Osteoblast (primary cell): ENCODE results near the gene MYPOP. TPM values are rescaled to one million over a fixed set of nuclear protein-coding genes. Genes with fewer than 3 reads are reported as not detected.
A peak's percentile ranks its signal among the peaks of the same experiment; 100 is the strongest.

ENCODE experiments used
- DNase-seq: peaks from one replicate; pipeline ENCODE4 v3.0.0; 2011; ENCODE audit warnings: low spot score, mixed read lengths; ENCODE audit not compliant: insufficient read length; ENCODE audit errors: missing footprints
- H2AFZ ChIP-seq: 2 replicates; pipeline ENCODE4 v1.6.0; 2011; ENCODE audit warnings: mild to moderate bottlenecking, low read length
- H3K27ac ChIP-seq: 2 replicates; pipeline ENCODE4 v1.5.1; 2011; ENCODE audit warnings: mild to moderate bottlenecking, low read depth, low read length, moderate library complexity
- H3K27me3 ChIP-seq: 2 replicates; pipeline ENCODE4 v1.6.0; 2012; ENCODE audit warnings: mild to moderate bottlenecking, control low read depth, inconsistent platforms, low read length, moderate library complexity; ENCODE audit not compliant: insufficient read depth
- H3K36me3 ChIP-seq: 2 replicates; pipeline ENCODE4 v1.5.1; 2011; ENCODE audit warnings: mild to moderate bottlenecking, low read length, control low read depth, moderate library complexity; ENCODE audit not compliant: insufficient read depth
- H3K4me1 ChIP-seq: 2 replicates; pipeline ENCODE4 v1.5.1; 2011; ENCODE audit warnings: mild to moderate bottlenecking, low read length, control low read depth, moderate library complexity; ENCODE audit not compliant: insufficient read depth
- H3K4me2 ChIP-seq: 2 replicates; pipeline ENCODE4 v1.6.0; 2011; ENCODE audit warnings: mild to moderate bottlenecking, low read length; ENCODE audit not compliant: insufficient read depth
- H3K4me3 ChIP-seq: fragments of 200-600 bp; sonication (generic); 3 replicates; pipeline ENCODE4 v1.5.1; 2012; ENCODE audit warnings: mild to moderate bottlenecking, low read length, inconsistent platforms; ENCODE audit not compliant: insufficient read depth
- H3K79me2 ChIP-seq: 2 replicates; pipeline ENCODE4 v1.6.0; 2012; ENCODE audit warnings: mild to moderate bottlenecking, low read length, control low read depth, inconsistent platforms; ENCODE audit not compliant: insufficient read depth
- H3K9me3 ChIP-seq: 2 replicates; pipeline ENCODE4 v1.5.1; 2011; ENCODE audit warnings: low read depth, low read length, control low read depth
- H4K20me1 ChIP-seq: 2 replicates; pipeline ENCODE4 v1.6.0; 2012; ENCODE audit warnings: mild to moderate bottlenecking, low read length, control low read depth; ENCODE audit not compliant: insufficient read depth
- CTCF ChIP-seq: IDR thresholded peaks from 2 replicates; pipeline ENCODE4 v1.5.1; 2011; ENCODE audit warnings: mild to moderate bottlenecking, low read depth, low read length, moderate library complexity; ENCODE audit errors: extremely low read depth
- total RNA-seq: library from RNA; depleted of rRNA; stranded (reverse); fragments of >200 nt; gene quantifications from 2 replicates; pipeline ENCODE4 v1.2.3, GENCODE V29; 2012

The MYPOP gene
- total RNA-seq, 1 donor = 3.3 TPM

DNA sequence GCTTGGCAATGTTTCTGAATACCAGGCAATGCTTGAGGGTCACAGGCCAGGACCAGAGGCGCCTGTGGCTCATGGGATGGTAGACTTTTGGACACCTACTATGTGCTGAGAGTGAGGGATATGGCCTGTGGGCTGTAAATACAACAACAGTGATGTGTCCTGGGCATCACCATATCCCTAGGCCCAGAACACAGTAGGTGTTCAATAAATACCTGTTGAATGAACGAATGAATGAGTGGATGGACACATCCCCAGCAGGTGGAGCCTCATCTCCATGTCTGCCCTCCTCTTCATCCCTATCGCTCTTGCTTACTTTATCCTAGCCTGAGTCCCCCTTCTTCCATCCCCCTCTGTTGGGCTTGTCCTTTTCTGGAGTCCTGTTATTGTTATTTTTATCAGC, 28.6 kb upstream of the MYPOP start:
- Histone ChIP-seq H3K27ac (no peak overlapping the region), H3K36me3 (no peaks in the 10 kb centered on the region), H3K9me3 (no peaks in the 10 kb centered on the region), H3K4me3 (no peak overlapping the region), H3K4me1 (no peaks in the 10 kb centered on the region), H3K27me3 (peaks cover 10% of the 10 kb centered on the region), H4K20me1 (no peaks in the 10 kb centered on the region), H3K4me2 (no peak overlapping the region), H2AFZ (no peak overlapping the region), H3K79me2 (no peaks in the 10 kb centered on the region)
- no peak for DNase-seq
- TF ChIP-seq CTCF = no peak

GRCh38 chr19:45929247-45929646, 26.8 kb upstream of the MYPOP start:
- Histone ChIP-seq H4K20me1 (no peaks in the 10 kb centered on the region), H2AFZ (no peak overlapping the region), H3K27ac (no peak overlapping the region), H3K4me3 (no peak overlapping the region), H3K4me1 (no peaks in the 10 kb centered on the region), H3K79me2 (no peaks in the 10 kb centered on the region), H3K36me3 (no peaks in the 10 kb centered on the region), H3K4me2 (no peak overlapping the region), H3K9me3 (no peaks in the 10 kb centered on the region), H3K27me3 (no peaks in the 10 kb centered on the region)
- DNase-seq = peak; percentile 23
- no peak for TF ChIP-seq CTCF

DNA sequence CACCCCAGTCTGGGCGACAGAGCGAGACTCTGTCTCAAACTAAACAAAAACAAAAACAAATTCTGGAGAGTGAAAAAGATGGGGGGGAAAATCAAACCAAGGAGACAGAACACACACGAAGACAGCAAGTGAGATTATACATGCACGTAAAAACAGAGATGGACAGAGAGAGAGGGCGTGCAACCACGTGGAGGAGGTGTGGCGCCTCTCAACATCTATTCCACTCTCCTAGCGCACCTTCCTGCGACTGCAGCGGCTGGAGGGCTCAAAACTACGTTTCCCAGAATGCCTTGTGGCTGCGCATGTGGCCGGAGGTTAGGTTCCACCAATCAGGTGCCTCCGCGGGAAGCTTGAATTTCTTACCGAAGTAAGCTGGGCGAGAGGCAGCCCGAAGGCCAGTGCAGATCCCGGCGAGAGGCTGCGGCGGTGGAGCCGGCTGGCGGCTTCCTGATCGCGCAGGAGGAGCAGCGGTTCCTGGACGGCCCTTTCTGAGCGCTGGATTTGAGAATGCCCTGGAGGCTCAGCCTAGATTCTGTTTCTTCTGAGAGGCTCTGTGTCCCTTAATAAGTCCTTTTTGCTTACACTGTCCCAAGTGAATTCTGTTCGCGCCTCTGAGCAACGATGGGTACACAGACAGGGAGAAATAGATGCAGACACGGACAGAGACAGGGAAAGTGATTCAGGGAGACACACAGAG, 25.3 kb upstream of the MYPOP start:
- H3K36me3 ChIP-seq = no peaks in the 10 kb centered on the region
- H3K79me2 ChIP-seq = no peaks in the 10 kb centered on the region
- DNase-seq = peak; percentile 99
- H3K4me3 ChIP-seq = peak overlapping the region; percentile 21
- H4K20me1 ChIP-seq = no peaks in the 10 kb centered on the region
- H3K9me3 ChIP-seq = no peaks in the 10 kb centered on the region
- peak overlapping the region; percentile 52 for H3K4me2 ChIP-seq
- no peak for TF ChIP-seq CTCF
- H2AFZ ChIP-seq = peak overlapping the region; percentile 60
- H3K27me3 ChIP-seq = no peaks in the 10 kb centered on the region
- no peaks in the 10 kb centered on the region for H3K4me1 ChIP-seq
- no peak overlapping the region for H3K27ac ChIP-seq

DNA sequence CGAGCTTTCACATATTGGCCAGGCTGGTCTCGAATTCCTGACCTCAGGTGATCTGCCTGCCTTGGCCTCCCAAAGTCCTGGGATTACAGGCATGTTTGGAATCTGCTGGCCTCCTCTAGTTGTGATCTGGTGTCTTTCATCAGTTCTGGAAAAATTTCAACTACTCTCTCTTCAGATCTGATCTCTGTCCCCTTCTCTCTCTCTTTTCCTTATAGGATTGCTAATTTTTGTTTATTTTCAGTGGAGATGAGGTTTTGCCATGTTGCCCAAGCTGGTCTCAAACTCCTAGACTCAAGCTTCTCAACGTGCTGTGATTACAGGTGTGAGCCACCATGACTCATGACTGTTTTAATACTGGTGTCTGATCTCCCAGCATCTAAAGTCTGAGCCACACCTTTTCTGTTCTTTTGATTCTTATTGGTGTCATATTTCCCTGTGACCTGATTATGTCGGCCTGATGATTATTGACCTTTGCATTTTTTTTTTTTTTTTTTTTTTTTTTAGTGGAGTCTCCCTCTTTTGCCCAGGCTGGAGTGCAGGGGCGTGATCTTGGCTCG, 22.6 kb upstream of the MYPOP start:
- Histone ChIP-seq H3K4me3 (no peak overlapping the region), H3K4me2 (no peak overlapping the region), H3K27ac (no peak overlapping the region), H3K36me3 (no peaks in the 10 kb centered on the region), H3K27me3 (peaks cover 8% of the 10 kb centered on the region), H3K9me3 (no peaks in the 10 kb centered on the region), H2AFZ (no peak overlapping the region), H3K4me1 (no peaks in the 10 kb centered on the region), H4K20me1 (no peaks in the 10 kb centered on the region), H3K79me2 (no peaks in the 10 kb centered on the region)
- DNase-seq = no peak
- TF ChIP-seq CTCF = no peak
